GM21447 (cell line): ENCODE measurements around the gene DTX1.

ENCODE experiments used
- ATAC-seq: cut with Tn5 transposase; IDR thresholded peaks from one replicate; pipeline ENCODE4 v1.9.1; 2021; ENCODE audit not compliant: unreplicated experiment

Gene DTX1

GRCh38 chr12:113070117-113070906 is 13.8 kb downstream of the DTX1 start:
- ATAC-seq = no peak

GRCh38 chr12:113071135-113072112 is 14.9 kb downstream of the DTX1 start:
- ATAC-seq = no peak

GRCh38 chr12:113072136-113072535 is 15.6 kb downstream of the DTX1 start:
- ATAC-seq = no peak

- no peak for ATAC-seq
Observed at GRCh38 chr12:113073586-113073985, 17.1 kb downstream of the DTX1 start.

DNA sequence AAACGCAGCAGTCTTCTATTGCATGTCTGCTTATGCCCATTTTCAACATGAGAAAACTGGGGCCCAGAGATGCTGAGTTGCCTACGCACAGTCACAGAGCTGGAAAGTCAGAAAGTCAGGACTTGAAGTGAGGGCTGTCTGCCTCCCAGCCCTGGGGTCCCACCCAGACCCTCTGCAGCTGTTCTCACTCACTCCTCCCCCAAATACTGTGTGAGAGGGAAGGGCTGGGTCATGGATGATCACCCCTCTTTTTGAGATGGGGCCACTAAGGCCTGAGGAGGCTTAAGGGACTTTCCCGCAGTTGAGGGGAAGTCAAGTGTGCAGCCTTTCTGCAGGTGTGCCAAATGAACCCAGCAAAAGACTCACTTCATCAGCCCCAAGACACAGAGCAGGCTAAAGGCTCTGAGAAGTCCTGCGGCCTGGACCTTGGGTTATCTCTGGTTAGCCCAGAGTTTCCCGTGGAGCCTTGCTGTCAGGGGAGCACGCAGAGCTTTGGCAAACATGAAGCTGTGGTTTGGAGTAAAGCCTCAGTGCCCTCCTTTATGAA is 18.7 kb downstream of the DTX1 start:
- peak; percentile 93 for ATAC-seq

DNA sequence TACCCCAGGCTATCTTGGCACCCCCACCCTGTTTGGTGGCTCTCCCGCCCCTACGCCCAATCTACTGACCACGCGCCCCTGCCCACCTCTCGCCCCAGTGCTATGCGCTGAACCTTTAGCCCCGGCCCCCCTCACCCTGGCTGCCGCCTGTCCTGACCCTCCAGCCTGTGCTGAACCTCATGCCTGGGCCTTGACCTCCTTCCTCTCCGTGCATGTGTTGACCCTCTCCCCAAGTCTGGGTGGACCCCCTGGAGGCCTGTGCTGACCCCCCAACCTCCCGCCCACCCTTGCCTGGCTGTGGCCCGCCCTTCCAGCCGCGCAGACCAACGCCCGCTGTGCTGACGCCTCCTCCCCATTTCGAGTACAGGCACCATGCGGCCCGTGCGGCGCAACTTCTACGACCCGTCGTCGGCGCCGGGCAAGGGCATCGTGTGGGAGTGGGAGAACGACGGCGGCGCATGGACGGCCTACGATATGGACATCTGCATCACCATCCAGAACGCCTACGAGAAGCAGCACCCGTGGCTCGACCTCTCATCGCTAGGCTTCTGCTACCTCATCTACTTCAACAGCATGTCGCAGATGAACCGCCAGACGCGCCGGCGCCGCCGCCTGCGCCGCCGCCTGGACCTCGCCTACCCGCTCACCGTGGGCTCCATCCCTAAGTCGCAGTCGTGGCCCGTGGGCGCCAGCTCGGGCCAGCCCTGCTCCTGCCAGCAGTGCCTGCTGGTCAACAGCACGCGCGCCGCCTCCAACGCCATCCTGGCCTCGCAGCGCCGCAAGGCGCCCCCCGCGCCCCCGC is 20.7 kb downstream of the DTX1 start:
- no peak for ATAC-seq

- ATAC-seq = no peak
Observed at GRCh38 chr12:113077859-113078255, 21.3 kb downstream of the DTX1 start.

DNA sequence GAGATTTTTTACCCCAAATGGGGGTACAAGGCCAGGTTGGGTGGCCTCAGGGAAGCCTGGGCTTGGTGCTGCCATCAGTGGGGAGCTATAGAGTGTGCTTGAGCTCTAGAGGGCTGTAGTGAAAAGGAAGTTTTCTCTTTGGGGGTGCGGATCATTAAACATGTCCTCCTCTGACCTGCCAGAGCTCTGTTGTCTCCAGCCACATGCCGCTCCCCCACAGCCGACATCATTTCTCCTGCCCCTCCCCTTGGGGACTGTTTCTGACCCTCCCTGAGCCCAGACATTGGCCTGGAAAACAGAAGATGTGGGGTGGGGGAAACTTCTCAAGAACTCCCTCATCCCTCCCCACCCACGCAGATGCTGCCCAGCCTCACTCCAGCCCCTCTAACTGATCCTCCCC is 25.3 kb downstream of the DTX1 start:
- no peak for ATAC-seq

DNA sequence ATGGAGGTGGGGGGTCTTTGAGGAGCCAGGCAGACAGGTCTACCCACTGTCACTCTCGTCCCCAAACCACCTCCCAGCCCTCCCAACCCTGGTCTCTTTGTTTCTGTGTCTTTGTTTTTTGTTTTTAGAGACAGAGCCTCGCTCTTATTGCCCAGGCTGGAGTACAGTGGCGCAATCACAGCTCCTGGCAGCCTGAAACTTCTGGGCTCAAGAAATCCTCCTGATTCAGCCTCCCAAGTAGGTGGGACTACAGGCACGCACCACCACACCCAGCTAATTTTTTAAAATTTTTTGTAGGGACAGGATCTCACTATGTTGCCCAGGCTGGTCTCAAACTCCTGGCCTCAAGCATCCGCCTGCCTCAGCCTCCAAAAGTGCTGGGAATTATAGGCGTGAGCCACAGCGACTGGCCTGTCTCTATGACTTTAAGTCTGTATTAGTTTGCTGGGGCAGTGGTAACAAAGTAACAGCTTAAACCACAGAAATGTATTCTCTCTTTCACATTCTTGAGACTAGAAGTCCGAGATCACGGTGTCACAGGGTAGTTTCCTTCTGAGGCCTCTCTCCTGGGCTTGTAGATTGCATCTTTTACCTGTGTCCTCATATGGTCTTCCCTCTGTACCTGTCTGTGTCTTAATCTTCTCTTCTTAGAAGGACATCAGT is 26.1 kb downstream of the DTX1 start:
- ATAC-seq = peak; percentile 58

- ATAC-seq = no peak
Observed at GRCh38 chr12:113083863-113084435, 27.4 kb downstream of the DTX1 start.

- no peak for ATAC-seq
Observed at GRCh38 chr12:113086249-113087164, 30.0 kb downstream of the DTX1 start.

DNA sequence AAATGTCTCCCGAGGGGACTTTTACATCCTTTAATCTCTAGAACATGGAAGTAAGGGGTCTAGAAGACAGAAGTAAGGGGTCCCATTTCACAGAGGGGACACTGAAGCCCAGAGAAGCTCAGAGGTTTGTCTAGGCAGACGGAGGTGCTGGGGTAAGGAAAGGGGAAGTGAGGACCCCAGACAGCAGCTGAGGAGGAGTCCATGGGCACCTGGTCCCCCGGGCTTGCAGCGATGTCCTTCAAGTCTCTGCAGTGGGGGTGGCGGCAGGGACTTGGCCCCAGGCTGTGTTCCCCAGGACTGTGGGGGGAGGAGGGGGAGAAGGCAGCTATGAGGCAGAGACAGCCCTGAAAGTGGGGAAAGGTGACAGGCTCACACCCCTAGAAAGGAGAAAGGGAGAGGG is 30.7 kb downstream of the DTX1 start:
- ATAC-seq = no peak

- ATAC-seq = no peak
Observed at GRCh38 chr12:113088037-113088436, 31.5 kb downstream of the DTX1 start.

DNA sequence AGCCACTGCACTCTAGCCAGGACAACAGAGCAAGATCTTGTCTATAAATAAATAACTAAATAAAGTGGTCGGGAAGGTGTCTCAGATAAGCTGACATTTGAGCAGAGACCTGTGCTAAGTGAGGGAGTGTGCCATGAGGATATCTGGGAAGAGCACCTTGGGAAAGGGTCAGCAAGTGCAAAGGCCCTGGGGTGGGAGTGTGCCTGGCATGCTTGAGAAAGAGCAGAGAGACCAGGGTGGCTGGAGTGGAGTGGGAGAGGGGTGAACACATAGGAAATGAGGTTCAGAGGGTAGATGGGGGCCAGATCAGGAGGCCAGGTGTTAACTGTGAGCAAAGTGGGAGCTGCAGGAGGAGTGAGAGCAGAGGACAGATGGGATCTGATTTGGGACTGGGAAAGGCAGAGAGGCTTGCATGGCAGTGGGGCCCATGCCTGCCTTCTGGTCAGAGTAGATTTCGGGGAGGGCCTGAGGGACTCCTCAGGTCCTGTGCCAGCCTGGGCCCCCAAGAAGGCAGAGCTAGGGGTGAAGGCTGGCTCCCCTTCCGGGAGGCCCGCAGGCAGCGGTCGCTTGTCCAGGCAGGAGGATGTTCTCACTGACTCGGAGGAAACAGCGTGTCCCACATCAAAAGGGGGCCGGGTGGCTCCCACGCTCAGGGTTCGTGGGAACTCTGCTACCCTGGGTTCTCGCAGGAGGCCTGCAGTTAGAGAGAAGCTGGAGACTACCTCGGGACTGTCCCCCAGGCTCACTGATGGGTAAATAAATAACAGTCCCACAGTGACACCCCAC is 32.6 kb downstream of the DTX1 start:
- no peak for ATAC-seq

- ATAC-seq = no peak
Observed at GRCh38 chr12:113089839-113090238, 33.3 kb downstream of the DTX1 start.

DNA sequence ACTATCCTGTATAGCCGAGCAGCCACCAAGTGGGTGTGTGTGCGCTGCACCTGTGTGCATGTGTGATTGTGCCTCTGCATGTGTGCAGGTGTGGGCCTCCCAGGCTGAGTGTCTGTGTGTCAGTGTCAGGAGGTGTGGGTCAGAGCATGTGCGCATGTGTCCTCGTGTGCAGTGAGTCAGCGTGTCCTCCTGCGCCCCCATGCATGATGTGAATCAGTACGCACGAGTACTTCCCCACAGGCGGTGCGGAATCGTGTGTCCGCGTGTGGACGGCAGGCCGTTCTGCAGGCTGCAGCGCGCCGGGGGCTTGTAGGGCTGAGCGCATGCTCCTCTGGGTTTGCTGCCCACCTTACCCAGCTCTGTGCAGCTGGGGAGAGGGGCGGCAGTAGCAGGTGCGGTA is 34.2 kb downstream of the DTX1 start:
- no peak for ATAC-seq

GRCh38 chr12:113091506-113091905 is 35.0 kb downstream of the DTX1 start:
- ATAC-seq = no peak
